Suppressor macrophage treated with lipopolysaccharide for 4 hours (primary cell): Measurements from ENCODE around the gene FIBCD1.

ENCODE experiments used
- DNase-seq: peaks from one replicate; pipeline ENCODE4 v3.0.0-alpha.2; 2020

FIBCD1 gene

GRCh38 chr9:130952065-130952762 is 13.2 kb upstream of the FIBCD1 start:
- DNase-seq: no peak

- DNase-seq: no peak
Measured at GRCh38 chr9:130950039-130950311, 10.9 kb upstream of the FIBCD1 start.

GRCh38 chr9:130949188-130950038 is 10.4 kb upstream of the FIBCD1 start:
- no peak for DNase-seq

GRCh38 chr9:130948266-130948665 is 9.2 kb upstream of the FIBCD1 start:
- no peak for DNase-seq

- DNase-seq: no peak
Measured at GRCh38 chr9:130947618-130948140, 8.6 kb upstream of the FIBCD1 start.

- DNase-seq: no peak
Measured at GRCh38 chr9:130946766-130947617, 7.9 kb upstream of the FIBCD1 start.

GRCh38 chr9:130945173-130945572 is 6.1 kb upstream of the FIBCD1 start:
- DNase-seq: no peak

GRCh38 chr9:130944510-130945058 is 5.5 kb upstream of the FIBCD1 start:
- DNase-seq: no peak

GRCh38 chr9:130943777-130944176 is 4.7 kb upstream of the FIBCD1 start:
- no peak for DNase-seq

- DNase-seq: no peak
Measured at GRCh38 chr9:130943221-130943620, 4.2 kb upstream of the FIBCD1 start.

GRCh38 chr9:130942679-130943078 is 3.6 kb upstream of the FIBCD1 start:
- no peak for DNase-seq

GRCh38 chr9:130942084-130942483 is 3.0 kb upstream of the FIBCD1 start:
- no peak for DNase-seq

- DNase-seq: peak; percentile 33
Measured at GRCh38 chr9:130940693-130941576, 1.9 kb upstream of the FIBCD1 start.

- no peak for DNase-seq
Measured at GRCh38 chr9:130940027-130940549, 1.0 kb upstream of the FIBCD1 start.

GRCh38 chr9:130939405-130940026 is 469 bp upstream of the FIBCD1 start:
- DNase-seq: no peak

- DNase-seq: no peak
Measured at GRCh38 chr9:130938184-130938651, 829 bp downstream of the FIBCD1 start.

GRCh38 chr9:130937146-130938076 is 1.6 kb downstream of the FIBCD1 start:
- no peak for DNase-seq

- no peak for DNase-seq
Measured at GRCh38 chr9:130936285-130937117, 2.5 kb downstream of the FIBCD1 start.
